Measurements from ENCODE around the gene RPL23. TPM values are rescaled to one million over a fixed set of nuclear protein-coding genes. Genes with fewer than 3 reads are reported as not detected.

The RPL23 gene
- total and polyA plus RNA-seq, 9 of the 15 experiments (the other 6 are each of a cell fraction or from before 2014, with no cell fraction given) = 1,745 to 3,667 (median 3,096) TPM

DNA sequence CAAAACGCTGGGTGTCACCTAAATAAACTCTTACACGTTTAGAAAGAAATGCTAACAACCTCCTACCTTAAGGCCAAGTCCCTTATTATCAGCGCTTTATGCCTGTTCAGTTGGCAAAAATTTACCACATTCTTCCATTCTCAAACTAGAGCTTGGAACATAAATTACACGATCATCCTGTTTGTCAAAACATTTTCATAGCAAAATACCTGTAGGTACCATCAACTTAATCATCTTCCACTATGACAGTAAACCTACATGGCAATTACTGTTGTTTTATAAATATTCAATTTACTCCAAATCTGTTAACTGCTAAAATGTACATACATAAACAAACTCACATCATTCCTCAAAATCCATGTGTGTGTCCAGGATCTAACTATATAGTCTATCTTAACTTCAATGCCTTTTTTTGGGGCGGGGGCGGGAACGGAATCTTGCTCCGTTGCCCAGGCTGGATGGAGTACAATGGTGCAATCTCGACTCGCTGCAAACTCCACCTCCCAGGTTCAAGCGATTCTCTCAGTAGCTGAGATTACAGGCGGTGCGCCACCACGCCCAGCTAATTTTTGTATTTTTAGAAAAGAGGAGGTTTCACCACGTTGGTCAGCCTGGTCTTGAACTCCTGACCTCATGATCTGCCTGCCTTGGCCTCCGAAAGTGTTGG, 4.4 kb downstream of the RPL23 start (continued):
- TF ChIP-seq, protein P1, sequence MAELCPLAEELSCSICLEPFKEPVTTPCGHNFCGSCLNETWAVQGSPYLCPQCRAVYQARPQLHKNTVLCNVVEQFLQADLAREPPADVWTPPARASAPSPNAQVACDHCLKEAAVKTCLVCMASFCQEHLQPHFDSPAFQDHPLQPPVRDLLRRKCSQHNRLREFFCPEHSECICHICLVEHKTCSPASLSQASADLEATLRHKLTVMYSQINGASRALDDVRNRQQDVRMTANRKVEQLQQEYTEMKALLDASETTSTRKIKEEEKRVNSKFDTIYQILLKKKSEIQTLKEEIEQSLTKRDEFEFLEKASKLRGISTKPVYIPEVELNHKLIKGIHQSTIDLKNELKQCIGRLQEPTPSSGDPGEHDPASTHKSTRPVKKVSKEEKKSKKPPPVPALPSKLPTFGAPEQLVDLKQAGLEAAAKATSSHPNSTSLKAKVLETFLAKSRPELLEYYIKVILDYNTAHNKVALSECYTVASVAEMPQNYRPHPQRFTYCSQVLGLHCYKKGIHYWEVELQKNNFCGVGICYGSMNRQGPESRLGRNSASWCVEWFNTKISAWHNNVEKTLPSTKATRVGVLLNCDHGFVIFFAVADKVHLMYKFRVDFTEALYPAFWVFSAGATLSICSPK (IDR thresholded peaks at IDR 0.05; ENCODE audit: borderline replicate concordance) = no peak
- TF ChIP-seq ZNF696 (CRISPR knock-in tag; conservative IDR thresholded peaks at IDR 0.05) (no peak), ZNF165 (CRISPR knock-in tag; IDR thresholded peaks at IDR 0.05; ENCODE audit: borderline replicate concordance) (no peak), PYGO2 (tag; IDR thresholded peaks at IDR 0.05) (no peak), ZNF263 (CRISPR knock-in tag; IDR thresholded peaks at IDR 0.05; ENCODE audit: borderline replicate concordance) (no peak), POLR2A (conservative IDR thresholded peaks at IDR 0.05) (peak; percentile 71), SAFB (IDR thresholded peaks at IDR 0.05; ENCODE audit: borderline replicate concordance, low read depth, low read length) (no peak), FOXJ3 (CRISPR knock-in tag; IDR thresholded peaks at IDR 0.05) (no peak), KHSRP (IDR thresholded peaks at IDR 0.05) (0 out of 2 replicates have a peak, but pooled peaks have one; percentile 13), GABPB2 (CRISPR knock-in tag; conservative IDR thresholded peaks at IDR 0.05) (no peak), TEAD1 (CRISPR knock-in tag; IDR thresholded peaks at IDR 0.05) (0 out of 4 replicates have a peak, but pooled peaks of 1 of the 2 experiments have one; percentile 11), CBFB (CRISPR knock-in tag; IDR thresholded peaks at IDR 0.05) (no peak), TFAM (CRISPR knock-in tag; conservative IDR thresholded peaks at IDR 0.05) (no peak), FOXK1 (CRISPR knock-in tag; IDR thresholded peaks at IDR 0.05; ENCODE audit: borderline replicate concordance) (no peak), LEF1 (IDR thresholded peaks at IDR 0.05) (no peak), TCF7L2 (IDR thresholded peaks at IDR 0.05; ENCODE audit: low read depth, low read length) (no peak), ZNF224 (CRISPR knock-in tag; IDR thresholded peaks at IDR 0.05) (no peak), TSC22D4 (tag; IDR thresholded peaks at IDR 0.05) (no peak), CHD4 (IDR thresholded peaks at IDR 0.05; ENCODE audit: insufficient read depth, insufficient replicate concordance, low read depth, low read length, poor library complexity, severe bottlenecking) (no peak), ZNF77 (CRISPR knock-in tag; IDR thresholded peaks at IDR 0.05) (no peak), SP2 (IDR thresholded peaks at IDR 0.05; ENCODE audit: extremely low read depth, low read depth, low read length, poor library complexity, severe bottlenecking) (no peak), PHF20 (IDR thresholded peaks at IDR 0.05; ENCODE audit: partially characterized antibody) (no peak)
- TF ChIP-seq, protein P2, sequence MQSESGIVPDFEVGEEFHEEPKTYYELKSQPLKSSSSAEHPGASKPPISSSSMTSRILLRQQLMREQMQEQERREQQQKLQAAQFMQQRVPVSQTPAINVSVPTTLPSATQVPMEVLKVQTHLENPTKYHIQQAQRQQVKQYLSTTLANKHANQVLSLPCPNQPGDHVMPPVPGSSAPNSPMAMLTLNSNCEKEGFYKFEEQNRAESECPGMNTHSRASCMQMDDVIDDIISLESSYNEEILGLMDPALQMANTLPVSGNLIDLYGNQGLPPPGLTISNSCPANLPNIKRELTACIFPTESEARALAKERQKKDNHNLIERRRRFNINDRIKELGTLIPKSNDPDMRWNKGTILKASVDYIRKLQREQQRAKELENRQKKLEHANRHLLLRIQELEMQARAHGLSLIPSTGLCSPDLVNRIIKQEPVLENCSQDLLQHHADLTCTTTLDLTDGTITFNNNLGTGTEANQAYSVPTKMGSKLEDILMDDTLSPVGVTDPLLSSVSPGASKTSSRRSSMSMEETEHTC (IDR thresholded peaks at IDR 0.05) = no peak
- TF ChIP-seq, protein P3, sequence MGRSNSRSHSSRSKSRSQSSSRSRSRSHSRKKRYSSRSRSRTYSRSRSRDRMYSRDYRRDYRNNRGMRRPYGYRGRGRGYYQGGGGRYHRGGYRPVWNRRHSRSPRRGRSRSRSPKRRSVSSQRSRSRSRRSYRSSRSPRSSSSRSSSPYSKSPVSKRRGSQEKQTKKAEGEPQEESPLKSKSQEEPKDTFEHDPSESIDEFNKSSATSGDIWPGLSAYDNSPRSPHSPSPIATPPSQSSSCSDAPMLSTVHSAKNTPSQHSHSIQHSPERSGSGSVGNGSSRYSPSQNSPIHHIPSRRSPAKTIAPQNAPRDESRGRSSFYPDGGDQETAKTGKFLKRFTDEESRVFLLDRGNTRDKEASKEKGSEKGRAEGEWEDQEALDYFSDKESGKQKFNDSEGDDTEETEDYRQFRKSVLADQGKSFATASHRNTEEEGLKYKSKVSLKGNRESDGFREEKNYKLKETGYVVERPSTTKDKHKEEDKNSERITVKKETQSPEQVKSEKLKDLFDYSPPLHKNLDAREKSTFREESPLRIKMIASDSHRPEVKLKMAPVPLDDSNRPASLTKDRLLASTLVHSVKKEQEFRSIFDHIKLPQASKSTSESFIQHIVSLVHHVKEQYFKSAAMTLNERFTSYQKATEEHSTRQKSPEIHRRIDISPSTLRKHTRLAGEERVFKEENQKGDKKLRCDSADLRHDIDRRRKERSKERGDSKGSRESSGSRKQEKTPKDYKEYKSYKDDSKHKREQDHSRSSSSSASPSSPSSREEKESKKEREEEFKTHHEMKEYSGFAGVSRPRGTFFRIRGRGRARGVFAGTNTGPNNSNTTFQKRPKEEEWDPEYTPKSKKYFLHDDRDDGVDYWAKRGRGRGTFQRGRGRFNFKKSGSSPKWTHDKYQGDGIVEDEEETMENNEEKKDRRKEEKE (IDR thresholded peaks at IDR 0.05; ENCODE audit: borderline replicate concordance in 1 of 2, control insufficient read depth in 1 of 2, low read depth in 2 of 2, low read length in 1 of 2) = no peak
